Superior temporal gyrus (tissue), 1 donor: ENCODE measurements around the gene CFAP53.
"Not testable (repeated sequence)": the region's sequence is repeated elsewhere in the genome, so short reads cannot be mapped to it uniquely, and the experiment has no call there.

Experiments
- DNase-seq: peaks from one replicate; pipeline ENCODE4 v3.0.0-alpha.2; 2016; ENCODE audit errors: extremely low spot score

The CFAP53 gene

GRCh38 chr18:50266248-50266704 lies at the start of gene CFAP53:
CFAP53 (minus strand) TSS chr18:50266495; CDS start chr18:50266404, 91 bp downstream.
- DNase-seq, result peak; percentile 76

GRCh38 chr18:50315100-50315871 lies 49.0 kb upstream of the CFAP53 start:
- DNase-seq, result no peak

GRCh38 chr18:50313873-50314460 lies 47.7 kb upstream of the CFAP53 start:
- no peak for DNase-seq

DNA sequence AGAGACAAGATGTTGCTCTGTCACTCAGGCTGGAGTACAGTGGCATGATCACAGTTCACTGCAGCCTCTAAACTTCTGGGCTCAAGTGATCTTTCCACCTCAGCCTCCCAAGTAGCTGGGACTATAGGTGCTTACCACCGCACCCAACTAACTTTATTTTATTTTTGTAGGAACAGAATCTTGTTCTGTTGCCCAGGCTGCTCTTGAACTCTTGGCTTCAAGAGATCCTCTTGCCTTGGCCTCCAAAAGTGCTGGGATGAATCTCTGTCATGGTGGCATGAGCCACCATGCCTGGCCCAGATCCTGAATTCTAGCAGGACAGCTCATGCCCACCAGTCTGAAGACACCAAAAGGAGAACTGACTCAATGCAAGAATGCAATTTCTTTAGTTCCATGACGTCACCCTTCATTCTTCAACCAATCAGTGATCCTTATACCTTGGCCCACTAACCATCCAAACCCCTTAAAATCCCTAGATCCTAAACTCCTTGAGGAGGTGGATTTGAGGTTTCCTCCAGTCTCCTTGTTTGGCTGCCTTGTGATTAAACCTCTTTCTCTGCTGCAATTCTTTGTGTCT lies 46.8 kb upstream of the CFAP53 start:
- DNase-seq, result no peak

DNA sequence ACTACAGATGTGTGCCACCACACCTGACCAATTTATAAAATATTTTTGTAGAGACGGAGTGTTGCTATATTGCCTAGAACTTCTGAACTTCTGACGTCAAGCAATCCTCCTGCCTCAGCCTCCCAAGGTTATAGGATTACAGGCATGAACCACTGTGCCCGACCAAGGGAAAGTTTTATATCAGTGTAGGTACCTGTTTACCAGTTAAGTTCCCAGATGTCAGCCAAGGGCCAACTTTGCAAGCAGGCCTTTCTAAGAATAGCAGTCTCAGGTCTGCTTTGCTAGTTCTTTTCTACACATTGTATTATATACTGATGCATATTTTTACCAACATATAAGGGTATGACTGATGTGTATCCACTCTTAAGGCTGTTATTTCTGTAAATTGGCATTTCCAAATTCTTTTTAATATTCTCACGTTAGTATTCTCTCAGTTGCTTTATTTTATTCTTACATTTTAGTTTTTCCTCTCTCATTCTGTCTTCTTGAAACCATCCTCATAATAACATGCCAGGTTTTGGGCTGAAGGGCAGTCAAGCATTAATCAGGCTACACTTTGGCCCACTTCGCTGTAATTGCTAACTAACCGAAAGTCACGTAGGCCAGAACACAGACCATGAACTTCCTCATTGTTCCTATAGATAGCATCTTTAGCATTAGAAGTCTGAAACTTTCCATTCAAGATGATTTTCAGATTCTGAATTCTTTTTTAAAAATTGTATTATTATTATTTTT lies 46.2 kb upstream of the CFAP53 start:
- DNase-seq, result no peak

- no peak for DNase-seq
Observed at GRCh38 chr18:50311650-50312049, 45.4 kb upstream of the CFAP53 start.

DNA sequence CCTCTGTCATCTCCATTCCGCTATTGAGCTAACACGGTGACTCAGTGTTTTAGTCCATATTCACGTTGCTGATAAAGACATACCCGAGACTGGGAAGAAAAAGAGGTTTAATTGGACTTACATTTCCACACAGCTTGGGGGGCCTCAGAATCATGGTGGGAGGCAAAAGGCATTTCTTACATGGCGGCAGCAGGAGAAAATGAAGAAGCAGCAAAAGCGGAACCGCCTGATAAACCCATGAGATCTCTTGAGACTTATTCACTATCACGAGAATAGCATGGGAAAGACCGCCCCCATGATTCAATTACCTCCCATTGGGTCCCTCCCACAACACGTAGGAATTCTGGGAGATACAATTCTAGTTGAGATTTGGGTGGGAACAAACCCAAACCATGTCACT lies 43.8 kb upstream of the CFAP53 start:
- no peak for DNase-seq

DNA sequence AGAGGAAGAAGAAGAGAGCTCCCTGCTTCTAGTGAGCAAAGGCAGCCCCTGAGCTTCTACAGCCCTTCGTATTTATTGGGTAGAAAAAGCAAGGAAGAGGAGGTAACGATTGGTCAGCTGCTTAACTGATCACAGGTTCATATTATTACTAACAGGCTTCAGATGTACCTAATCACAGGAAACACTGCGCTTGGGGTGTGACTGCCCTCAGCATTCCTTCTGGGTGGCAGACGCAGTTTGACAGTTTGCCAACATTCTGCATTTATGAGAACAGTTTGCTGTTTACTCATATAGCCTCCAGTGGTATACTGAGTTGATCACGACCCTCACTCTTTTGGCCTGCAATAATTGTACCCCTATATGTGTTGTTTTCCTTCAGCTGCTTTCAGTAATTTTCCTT lies 42.6 kb upstream of the CFAP53 start:
- not testable (repeated sequence) for DNase-seq

- peak; percentile 92 for DNase-seq
Observed at GRCh38 chr18:50307738-50308470, 41.6 kb upstream of the CFAP53 start.

GRCh38 chr18:50307400-50307737 lies 41.1 kb upstream of the CFAP53 start:
- no peak for DNase-seq

- DNase-seq, result no peak
Observed at GRCh38 chr18:50306944-50307343, 40.6 kb upstream of the CFAP53 start.

DNA sequence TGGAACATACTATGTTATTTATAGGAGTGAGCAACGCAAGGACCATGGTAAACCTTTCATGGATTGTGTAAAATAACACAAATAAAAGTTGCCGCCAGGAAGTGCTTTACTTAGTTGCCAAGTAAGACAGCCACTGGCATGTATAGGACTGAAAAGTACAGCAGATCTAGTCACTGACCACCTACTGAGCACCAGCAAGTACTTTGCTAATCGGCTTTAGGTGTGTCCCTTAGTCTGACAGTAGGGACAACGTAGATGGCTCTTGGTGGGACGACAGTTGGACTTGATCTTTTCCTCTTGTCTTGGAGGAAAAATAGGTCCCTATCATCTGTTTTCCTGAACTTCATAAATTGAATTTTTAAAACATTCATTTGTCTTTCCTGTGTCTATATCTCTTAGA lies 34.8 kb upstream of the CFAP53 start:
- DNase-seq, result no peak

- DNase-seq, result no peak
Observed at GRCh38 chr18:50299626-50300388, 33.5 kb upstream of the CFAP53 start.

DNA sequence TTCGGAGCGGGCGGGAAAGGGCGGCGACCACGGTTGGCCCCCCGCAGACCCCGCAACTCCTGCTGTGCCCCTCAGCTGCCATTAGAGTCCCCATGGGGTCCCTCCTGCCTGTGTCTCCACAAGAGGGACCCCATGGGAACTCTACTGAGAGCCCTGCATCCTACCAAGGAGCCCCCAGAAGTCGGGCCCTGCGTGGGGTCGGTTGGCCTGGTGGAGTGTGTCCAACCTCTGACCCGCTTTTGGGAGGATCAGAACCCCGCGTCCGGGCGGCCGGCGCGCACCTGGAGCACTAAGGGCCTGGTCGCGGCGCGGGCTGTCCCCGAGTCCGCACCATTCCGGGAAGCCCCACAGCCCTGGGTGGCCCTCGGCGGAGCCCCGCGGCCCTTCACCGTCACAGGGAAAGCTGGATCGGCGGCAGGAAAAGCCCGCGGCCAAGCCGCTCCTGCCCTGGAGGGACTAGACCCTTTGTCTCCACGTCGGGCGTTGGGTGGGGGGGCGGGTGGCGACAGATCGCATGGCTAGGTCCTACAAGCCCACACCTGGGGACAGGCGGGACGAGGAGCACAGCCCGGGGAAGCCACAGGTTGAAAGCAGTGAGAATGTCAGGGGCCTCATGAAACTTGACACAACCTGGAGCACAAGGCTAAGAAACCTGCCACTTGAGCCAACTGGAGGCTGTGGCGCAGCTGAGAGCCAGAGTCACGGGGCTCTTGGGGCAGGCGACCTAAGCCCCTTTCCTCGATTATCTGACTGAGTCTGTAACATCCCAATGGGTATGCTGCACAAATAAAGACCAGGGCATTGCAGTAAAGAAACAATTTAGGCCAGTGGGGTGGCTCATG lies 32.4 kb upstream of the CFAP53 start:
- no peak for DNase-seq

GRCh38 chr18:50297621-50298442 lies 31.5 kb upstream of the CFAP53 start:
- peak; percentile 77 for DNase-seq

DNA sequence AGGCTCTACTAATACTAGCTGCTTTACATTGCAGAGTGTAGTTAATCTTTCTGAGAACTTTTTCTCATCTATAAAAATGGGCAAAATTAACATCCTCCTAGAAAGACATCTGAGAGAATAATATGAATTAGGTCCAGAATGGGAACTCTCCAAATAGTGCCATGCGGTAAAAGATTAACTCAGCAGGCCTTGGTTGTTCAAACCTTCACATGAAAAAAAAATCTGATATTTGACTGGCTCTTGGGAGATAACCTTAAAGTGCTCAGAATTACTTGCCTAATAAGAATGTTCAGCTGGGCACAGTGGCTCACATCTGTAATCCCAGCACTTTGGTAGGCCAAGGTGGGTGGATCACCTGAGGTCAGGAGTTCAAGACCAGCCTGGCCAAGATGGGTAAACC lies 26.7 kb upstream of the CFAP53 start:
- no peak for DNase-seq

DNA sequence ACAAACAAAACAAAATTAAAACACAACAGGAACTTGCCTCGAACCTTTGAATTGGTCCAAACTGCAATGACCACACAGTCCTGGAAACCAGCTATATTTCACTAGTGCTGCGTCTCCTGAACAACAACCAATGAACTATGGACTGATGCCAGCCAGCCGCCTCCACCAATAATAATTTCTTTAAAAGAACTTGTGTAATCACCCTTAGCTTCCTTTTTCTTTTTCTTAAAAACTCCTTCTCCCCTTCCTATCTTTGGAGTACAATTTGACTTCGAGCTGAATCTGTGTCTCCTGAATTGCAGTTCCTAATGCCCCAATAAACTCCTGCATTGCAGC lies 22.8 kb upstream of the CFAP53 start:
- no peak for DNase-seq

DNA sequence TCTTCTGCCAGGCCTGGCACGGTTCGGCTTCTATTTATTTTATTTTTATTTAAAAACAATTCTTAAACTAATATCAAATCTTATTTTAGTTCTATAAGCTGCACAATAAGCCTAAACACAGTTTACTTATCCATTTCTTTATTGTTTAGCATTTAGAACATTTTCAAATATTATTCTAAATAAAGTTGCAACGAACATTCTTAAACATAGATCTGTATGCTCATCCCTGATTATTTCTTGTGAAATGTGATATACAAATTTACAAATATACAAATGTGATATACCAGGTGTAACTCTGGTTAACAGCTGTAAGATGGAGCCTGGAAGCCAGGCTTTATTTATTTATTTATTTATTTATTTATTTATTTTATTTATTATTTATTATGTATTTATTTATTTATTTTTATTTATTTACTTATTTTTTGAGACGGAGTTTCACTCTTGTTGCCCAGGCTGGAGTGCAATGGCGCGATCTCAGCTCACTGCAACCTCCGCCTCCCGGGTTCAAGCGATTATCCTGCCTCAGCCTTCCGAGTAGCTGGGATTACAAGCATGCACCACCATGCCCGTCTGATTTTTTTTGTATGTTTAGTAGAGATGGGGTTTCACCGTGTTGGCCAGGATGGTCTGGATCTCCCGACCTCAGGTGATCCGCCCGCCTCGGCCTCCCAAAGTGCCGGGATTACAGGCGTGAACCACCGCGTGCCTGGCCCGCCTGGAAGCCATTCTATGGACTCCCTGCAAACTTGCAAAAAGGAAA lies 22.2 kb upstream of the CFAP53 start:
- not testable (repeated sequence) for DNase-seq
